Uterus (tissue), 4 donors: ENCODE measurements around the gene INCENP. TPM values are rescaled to one million over a fixed set of nuclear protein-coding genes. Genes with fewer than 3 reads are reported as not detected.
A peak's percentile ranks its signal among the peaks of the same experiment; 100 is the strongest.

Experiments used
- DNase-seq, 2 donors: peaks; one replicate each; pipeline ENCODE4 v3.0.0-alpha.2; 2019 to 2020
- H3K27ac ChIP-seq, 2 donors: fragments of 200-600 bp; sonication (generic); 1 replicate in 1 of 2; 2 replicates in 1 of 2; pipeline ENCODE4 v1.5.1; 2016 to 2018
- H3K27me3 ChIP-seq, 2 donors: fragments of 200-600 bp; sonication (generic); one replicate each; pipeline ENCODE4 v1.5.1; 2018 to 2019; ENCODE audit warnings: control low read depth in 1 of 2
- H3K36me3 ChIP-seq, 2 donors: fragments of 200-600 bp; sonication (generic); one replicate each; pipeline ENCODE4 v1.5.1; 2019; ENCODE audit warnings: control low read depth in 1 of 2
- H3K4me1 ChIP-seq, 2 donors: fragments of 200-600 bp; sonication (generic); one replicate each; pipeline ENCODE4 v1.5.1; 2018 to 2019; ENCODE audit warnings: control low read depth in 1 of 2
- H3K4me3 ChIP-seq, 2 donors: fragments of 200-600 bp; sonication (generic); 1 replicate in 1 of 2; 2 replicates in 1 of 2; pipeline ENCODE4 v1.5.1; 2018 to 2019; ENCODE audit warnings: mild to moderate bottlenecking in 1 of 2
- H3K9me3 ChIP-seq, 2 donors: fragments of 200-600 bp; sonication (generic); one replicate each; pipeline ENCODE4 v1.5.1; 2019; ENCODE audit warnings: control low read depth in 1 of 2
- CTCF ChIP-seq, 4 experiments: fragments of 200-600 bp in 2 of 4; fragments of 450-650 bp in 2 of 4; sonication (generic) in 2 of 4; IDR thresholded peaks; one replicate each; pipeline ENCODE4 v1.5.1; 2016 to 2019; ENCODE audit warnings: antibody characterized with exemption in 4 of 4, mild to moderate bottlenecking in 2 of 4, moderate library complexity in 1 of 4
- POLR2A ChIP-seq, 2 donors: fragments of 450-650 bp; IDR thresholded peaks; one replicate each; pipeline ENCODE4 v1.6.1; 2016; ENCODE audit warnings: antibody characterized with exemption in 2 of 2, mild to moderate bottlenecking in 1 of 2, moderate library complexity in 1 of 2
- intact Hi-C: fragments of 100-400 bp; cut with DNase I; formaldehyde crosslinking; loops from one replicate; pipeline ENCODE4 v1.15.1; 2023; ENCODE audit warnings: low total_unique reads
- total RNA-seq, 4 donors: library from RNA; depleted of rRNA in 3 of 4; stranded (reverse); fragments of >200 nt in 3 of 4; gene quantifications; one replicate each; pipeline versions ENCODE4 v1.1.0 to v1.2.4, GENCODE V29; 2014 to 2023
- donor health status: DM: yes; HTN: yes; CAD: no.

The INCENP gene
- total RNA-seq, 4 donors from 2014 or later, result 7.4 to 27.1 (median 16.5) TPM

DNA sequence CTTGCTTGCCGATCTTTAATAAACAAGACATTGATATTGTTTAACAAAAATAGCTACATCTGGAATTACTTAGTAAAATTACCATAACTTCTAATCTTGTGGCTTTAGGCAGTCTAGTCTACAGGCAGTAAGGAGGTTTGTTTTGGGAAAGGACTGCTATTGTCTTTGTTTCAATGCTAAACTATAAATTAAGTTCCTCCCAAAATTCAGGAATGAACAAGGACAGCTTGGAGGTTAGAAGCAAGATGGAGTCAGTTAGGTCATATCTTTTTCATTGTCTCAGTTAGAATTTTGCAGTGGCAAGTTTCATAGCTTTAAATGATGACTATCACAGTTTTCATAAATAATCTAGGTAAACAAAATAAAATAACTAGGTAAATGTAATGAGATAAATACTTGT, 36.1 kb upstream of the INCENP start:
- no peaks in the 10 kb centered on the region for H3K27me3 ChIP-seq
- no peak overlapping the region for H3K27ac ChIP-seq
- no peaks in the 10 kb centered on the region for H3K36me3 ChIP-seq
- H3K9me3 ChIP-seq, result no peaks in the 10 kb centered on the region
- H3K4me1 ChIP-seq, result no peaks in the 10 kb centered on the region
- no peak for TF ChIP-seq POLR2A (IDR thresholded peaks at IDR 0.05)
- no peak for TF ChIP-seq CTCF (IDR thresholded peaks at IDR 0.05)
- no peak overlapping the region for H3K4me3 ChIP-seq
- intact Hi-C loops, result loop anchor here (10.0 kb wide), 1 partner anchor 133 kb away; the partner anchor contains the start of gene BEST1
- no peak for DNase-seq

- DNase-seq, result no peak
- no peak for TF ChIP-seq POLR2A (IDR thresholded peaks at IDR 0.05)
- TF ChIP-seq CTCF (IDR thresholded peaks at IDR 0.05), result no peak
- no peaks in the 10 kb centered on the region for H3K27me3 ChIP-seq
- no peak overlapping the region for H3K4me3 ChIP-seq
- no peaks in the 10 kb centered on the region for H3K36me3 ChIP-seq
- intact Hi-C loops, result loop anchor here (10.0 kb wide), 1 partner anchor 134 kb away; the partner anchor contains the start of gene BEST1
- no peaks in the 10 kb centered on the region for H3K4me1 ChIP-seq
- H3K27ac ChIP-seq, result no peak overlapping the region
- H3K9me3 ChIP-seq, result no peaks in the 10 kb centered on the region
These were observed 35.4 kb upstream of the INCENP start for GRCh38 chr11:62088331-62088933.

GRCh38 chr11:62103141-62103540, 20.7 kb upstream of the INCENP start:
- no peak overlapping the region for H3K4me3 ChIP-seq
- H3K9me3 ChIP-seq, result no peaks in the 10 kb centered on the region
- TF ChIP-seq CTCF (IDR thresholded peaks at IDR 0.05) (no peak), POLR2A (IDR thresholded peaks at IDR 0.05) (no peak)
- no peaks in the 10 kb centered on the region for H3K36me3 ChIP-seq
- peak overlapping the region; percentile 87 to 91 for H3K27ac ChIP-seq
- H3K27me3 ChIP-seq, result no peaks in the 10 kb centered on the region
- DNase-seq, result no peak
- intact Hi-C loops, result no loop called here
- peaks cover 8 to 21% of the 10 kb centered on the region in 2 donors for H3K4me1 ChIP-seq

GRCh38 chr11:62103986-62104385, 19.8 kb upstream of the INCENP start:
- Histone ChIP-seq H3K27ac (peak overlapping the region; percentile 87 to 91), H3K36me3 (no peaks in the 10 kb centered on the region), H3K27me3 (no peaks in the 10 kb centered on the region), H3K4me3 (no peak overlapping the region), H3K9me3 (no peaks in the 10 kb centered on the region), H3K4me1 (peaks cover 8 to 21% of the 10 kb centered on the region in 2 donors)
- no peak for DNase-seq
- intact Hi-C loops, result no loop called here
- no peak for TF ChIP-seq CTCF (IDR thresholded peaks at IDR 0.05)
- TF ChIP-seq POLR2A (IDR thresholded peaks at IDR 0.05), result no peak

DNA sequence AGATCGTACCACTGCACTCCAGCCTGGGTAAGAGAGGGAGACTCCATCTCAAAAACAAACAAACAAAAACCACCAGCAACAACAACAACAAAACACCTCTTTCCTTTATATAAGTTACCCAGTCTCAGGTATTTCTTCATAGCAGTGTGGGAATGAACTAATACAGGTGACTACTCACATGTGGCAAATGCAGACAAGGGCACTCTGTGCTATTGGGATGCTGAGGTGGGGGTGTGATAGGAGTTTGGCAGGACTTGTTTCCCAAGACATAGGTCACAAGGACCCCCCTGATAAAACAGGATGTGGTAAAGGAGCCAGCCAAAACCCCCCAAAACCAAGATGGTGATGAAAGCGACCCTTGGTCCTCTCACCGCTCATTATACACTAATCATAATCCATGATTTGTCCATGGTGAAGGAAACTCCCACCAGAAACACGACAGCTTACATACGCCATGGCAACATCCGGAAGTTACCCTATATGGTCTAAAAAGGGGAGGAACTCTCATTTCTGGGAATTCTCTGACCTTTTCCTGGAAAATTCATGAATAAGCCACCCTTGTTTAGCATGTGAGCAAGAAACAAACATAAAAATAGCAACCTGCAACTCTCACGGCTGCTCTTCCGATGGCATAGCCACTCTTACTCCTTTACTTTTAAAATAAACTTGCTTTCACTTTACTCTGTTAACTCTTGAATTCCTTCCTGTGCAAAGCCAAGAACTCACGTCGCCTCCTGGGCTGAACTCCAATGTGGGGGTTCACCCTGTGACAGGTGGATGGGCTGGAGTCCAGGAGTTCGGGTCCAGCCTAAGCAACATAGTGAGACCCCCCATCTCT, 18.8 kb upstream of the INCENP start:
- H3K4me3 ChIP-seq, result peak overlapping the region; percentile 16 to 25
- H3K9me3 ChIP-seq, result no peaks in the 10 kb centered on the region
- intact Hi-C loops, result no loop called here
- DNase-seq, result peak; percentile 51 to 61
- H3K4me1 ChIP-seq, result peaks cover 8 to 21% of the 10 kb centered on the region in 2 donors
- H3K27me3 ChIP-seq, result no peaks in the 10 kb centered on the region
- TF ChIP-seq POLR2A (IDR thresholded peaks at IDR 0.05) (no peak), CTCF (IDR thresholded peaks at IDR 0.05) (no peak)
- H3K27ac ChIP-seq, result peak overlapping the region; percentile 87 to 91
- no peaks in the 10 kb centered on the region for H3K36me3 ChIP-seq
